CD4-positive, alpha-beta T cell (primary cell): Measurements from ENCODE around the gene GNG7. TPM values are rescaled to one million over a fixed set of nuclear protein-coding genes. Genes with fewer than 3 reads are reported as not detected.
A peak's percentile ranks its signal among the peaks of the same experiment; 100 is the strongest.

Source experiments
- ATAC-seq: fragments of 200-7000 bp; cut with Tn5 transposase; one replicate; pipeline ENCODE4 v1.10.0; 2022; ENCODE audit warnings: mild to moderate bottlenecking; ENCODE audit not compliant: poor library complexity
- CTCF ChIA-PET: fragments of 350-600 bp; sonication (Branson Sonifier 250); formaldehyde crosslinking; loops from one replicate; lab custom pipeline; 2021; ENCODE audit warnings: antibody characterized with exemption, inconsistent platforms; lab: Charles Lee
- POLR2A ChIA-PET: fragments of 350-600 bp; sonication (Branson Sonifier 250); formaldehyde crosslinking; loops from one replicate; lab custom pipeline; 2021; ENCODE audit warnings: antibody characterized with exemption, inconsistent platforms; lab: Charles Lee
- DNase-seq, 14 experiments: peaks; one replicate each; pipeline ENCODE4 v3.0.0-alpha.2; 2013 to 2020; ENCODE audit warnings: mixed read lengths in 2 of 14
- H3K27ac ChIP-seq, 2 donors: one replicate each; pipeline versions ENCODE4 v1.5.1 to v1.7.0; 2013; ENCODE audit warnings: low read length in 2 of 2, low read depth in 1 of 2, mild to moderate bottlenecking in 1 of 2
- H3K27me3 ChIP-seq, 2 experiments: 1 replicate in 1 of 2; 2 replicates in 1 of 2; pipeline versions ENCODE4 v1.6.1 to v1.7.0; 2013; ENCODE audit warnings: low read length in 2 of 2, control low read depth in 1 of 2, mild to moderate bottlenecking in 1 of 2, moderate library complexity in 1 of 2; ENCODE audit not compliant: insufficient read depth in 2 of 2, control insufficient read depth in 1 of 2
- H3K36me3 ChIP-seq: one replicate; pipeline ENCODE4 v1.6.1; 2013; ENCODE audit warnings: low read length, control low read depth; ENCODE audit not compliant: insufficient read depth
- H3K4me1 ChIP-seq: one replicate; pipeline ENCODE4 v1.6.1; 2013; ENCODE audit warnings: low read length, control low read depth; ENCODE audit not compliant: insufficient read depth
- H3K4me3 ChIP-seq: one replicate; pipeline ENCODE4 v1.5.1; 2013; ENCODE audit warnings: mild to moderate bottlenecking, low read length, moderate library complexity
- H3K9me3 ChIP-seq, 2 experiments: 1 replicate in 1 of 2; 2 replicates in 1 of 2; pipeline versions ENCODE4 v1.6.1 to v1.7.0; 2013; ENCODE audit warnings: low read length in 2 of 2, mild to moderate bottlenecking in 2 of 2, control low read depth in 1 of 2, moderate library complexity in 1 of 2; ENCODE audit not compliant: control insufficient read depth in 1 of 2, insufficient read depth in 1 of 2
- H3K27ac Mint-ChIP-seq: one replicate; pipeline ENCODE4 v1.8.0; 2020; ENCODE audit warnings: mixed read lengths
- H3K27me3 Mint-ChIP-seq: one replicate; pipeline ENCODE4 v1.8.0; 2021; ENCODE audit warnings: mixed read lengths
- H3K36me3 Mint-ChIP-seq: one replicate; pipeline ENCODE4 v1.8.0; 2021; ENCODE audit warnings: low read depth, mixed read lengths
- H3K4me1 Mint-ChIP-seq: one replicate; pipeline ENCODE4 v1.8.0; 2021; ENCODE audit warnings: low read depth, mixed read lengths
- H3K4me3 Mint-ChIP-seq: one replicate; pipeline ENCODE4 v1.8.0; 2020; ENCODE audit warnings: mild to moderate bottlenecking, mixed read lengths
- H3K9me3 Mint-ChIP-seq: one replicate; pipeline ENCODE4 v1.8.0; 2020; ENCODE audit warnings: mixed read lengths
- intact Hi-C, 2 experiments: fragments of 100-400 bp; cut with DNase I in 1 of 2; cut with micrococcal nuclease in 1 of 2; formaldehyde crosslinking; loops; one replicate each; pipeline versions ENCODE4 v1.15.1 to v1.9.0; 2023 to 2025; cut with DNase I, micrococcal nuclease
- total RNA-seq, 174 experiments: library from RNA in 2 of 174; stranded (reverse) in 2 of 174; gene quantifications; one replicate each; pipeline ENCODE4 v1.2.3 and lab custom pipeline; 2021 to 2026
- TF ChIP-seq, protein P1 (sequence below): fragments of 200-600 bp; IDR thresholded peaks from one replicate; pipeline ENCODE4 v1.8.0; 2022; ENCODE audit warnings: antibody characterized with exemption, mild to moderate bottlenecking

GNG7 gene
- total RNA-seq, 2 experiments from 2014 or later, result 5.2 to 5.7 TPM

DNA sequence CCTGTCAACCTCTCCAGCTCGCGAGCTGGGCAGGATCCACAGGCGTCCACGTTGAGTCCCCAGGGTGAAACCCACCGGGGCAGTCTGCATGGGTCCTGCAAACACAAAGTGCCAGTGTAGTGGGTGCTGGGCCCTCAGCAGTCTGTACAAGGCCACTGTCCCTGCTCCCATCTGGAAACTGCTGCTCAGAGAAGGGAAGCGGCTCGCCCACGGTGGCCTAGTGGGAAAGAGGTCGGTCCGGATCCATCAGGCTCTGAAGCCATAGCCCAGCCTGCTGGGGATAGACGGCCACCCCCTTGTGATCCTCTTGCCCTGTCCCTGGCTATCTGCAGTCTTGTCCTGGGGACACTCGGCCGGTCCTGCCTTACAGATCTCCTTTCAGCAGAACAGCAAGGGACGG is 21.3 kb upstream of the GNG7 start:
- TF ChIP-seq, protein P1, sequence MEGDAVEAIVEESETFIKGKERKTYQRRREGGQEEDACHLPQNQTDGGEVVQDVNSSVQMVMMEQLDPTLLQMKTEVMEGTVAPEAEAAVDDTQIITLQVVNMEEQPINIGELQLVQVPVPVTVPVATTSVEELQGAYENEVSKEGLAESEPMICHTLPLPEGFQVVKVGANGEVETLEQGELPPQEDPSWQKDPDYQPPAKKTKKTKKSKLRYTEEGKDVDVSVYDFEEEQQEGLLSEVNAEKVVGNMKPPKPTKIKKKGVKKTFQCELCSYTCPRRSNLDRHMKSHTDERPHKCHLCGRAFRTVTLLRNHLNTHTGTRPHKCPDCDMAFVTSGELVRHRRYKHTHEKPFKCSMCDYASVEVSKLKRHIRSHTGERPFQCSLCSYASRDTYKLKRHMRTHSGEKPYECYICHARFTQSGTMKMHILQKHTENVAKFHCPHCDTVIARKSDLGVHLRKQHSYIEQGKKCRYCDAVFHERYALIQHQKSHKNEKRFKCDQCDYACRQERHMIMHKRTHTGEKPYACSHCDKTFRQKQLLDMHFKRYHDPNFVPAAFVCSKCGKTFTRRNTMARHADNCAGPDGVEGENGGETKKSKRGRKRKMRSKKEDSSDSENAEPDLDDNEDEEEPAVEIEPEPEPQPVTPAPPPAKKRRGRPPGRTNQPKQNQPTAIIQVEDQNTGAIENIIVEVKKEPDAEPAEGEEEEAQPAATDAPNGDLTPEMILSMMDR, result no peak
- H3K4me1 Mint-ChIP-seq, result peaks cover 5% of the 10 kb centered on the region
- Histone ChIP-seq H3K4me1 (peaks cover 19% of the 10 kb centered on the region), H3K9me3 (peaks cover 0 to 30% of the 10 kb centered on the region in 2 experiments), H3K27ac (no peak overlapping the region), H3K36me3 (no peaks in the 10 kb centered on the region), H3K4me3 (no peak overlapping the region), H3K27me3 (peaks cover 46 to 49% of the 10 kb centered on the region in 2 experiments)
- intact Hi-C loops, result no loop called here
- no peaks in the 10 kb centered on the region for H3K36me3 Mint-ChIP-seq
- H3K27ac Mint-ChIP-seq, result no peak overlapping the region
- DNase-seq, result no peak
- ChIA-PET CTCF (no interaction called here), POLR2A (no interaction called here)
- no peak for ATAC-seq
- peaks cover 37% of the 10 kb centered on the region for H3K27me3 Mint-ChIP-seq
- H3K9me3 Mint-ChIP-seq, result no peaks in the 10 kb centered on the region
- no peak overlapping the region for H3K4me3 Mint-ChIP-seq

DNA sequence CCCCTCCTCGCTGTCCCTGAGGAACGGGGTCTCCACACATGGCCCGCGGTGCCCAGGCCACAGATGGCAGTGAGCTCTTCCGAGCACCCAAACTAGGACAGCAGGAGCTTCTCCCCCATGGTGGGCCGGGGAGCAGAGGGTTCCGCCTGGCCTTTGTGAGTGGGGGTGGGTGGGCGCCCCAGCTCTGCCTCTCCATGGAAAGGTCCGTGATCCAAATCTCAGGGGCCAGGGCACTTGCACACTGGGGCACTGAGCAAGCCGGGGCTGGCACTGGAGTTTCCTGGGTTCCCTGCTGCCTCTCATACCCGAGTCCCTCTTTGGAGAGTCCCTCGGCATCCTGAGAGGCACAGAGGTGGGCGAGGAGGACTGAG is 20.8 kb upstream of the GNG7 start:
- peaks cover 46 to 51% of the 10 kb centered on the region in 2 experiments for H3K27me3 ChIP-seq
- H3K36me3 Mint-ChIP-seq, result no peaks in the 10 kb centered on the region
- ChIA-PET CTCF (no interaction called here), POLR2A (no interaction called here)
- peaks cover 19% of the 10 kb centered on the region for H3K4me1 ChIP-seq
- H3K9me3 Mint-ChIP-seq, result no peaks in the 10 kb centered on the region
- no peaks in the 10 kb centered on the region for H3K36me3 ChIP-seq
- H3K27me3 Mint-ChIP-seq, result peaks cover 37% of the 10 kb centered on the region
- TF ChIP-seq, protein P1, result no peak
- intact Hi-C loops, result no loop called here
- H3K4me3 Mint-ChIP-seq, result no peak overlapping the region
- ATAC-seq (no peak), DNase-seq (no peak)
- H3K27ac Mint-ChIP-seq, result no peak overlapping the region
- H3K4me3 ChIP-seq, result no peak overlapping the region
- peaks cover 5% of the 10 kb centered on the region for H3K4me1 Mint-ChIP-seq
- peaks cover 0 to 30% of the 10 kb centered on the region in 2 experiments for H3K9me3 ChIP-seq
- H3K27ac ChIP-seq, result no peak overlapping the region

DNA sequence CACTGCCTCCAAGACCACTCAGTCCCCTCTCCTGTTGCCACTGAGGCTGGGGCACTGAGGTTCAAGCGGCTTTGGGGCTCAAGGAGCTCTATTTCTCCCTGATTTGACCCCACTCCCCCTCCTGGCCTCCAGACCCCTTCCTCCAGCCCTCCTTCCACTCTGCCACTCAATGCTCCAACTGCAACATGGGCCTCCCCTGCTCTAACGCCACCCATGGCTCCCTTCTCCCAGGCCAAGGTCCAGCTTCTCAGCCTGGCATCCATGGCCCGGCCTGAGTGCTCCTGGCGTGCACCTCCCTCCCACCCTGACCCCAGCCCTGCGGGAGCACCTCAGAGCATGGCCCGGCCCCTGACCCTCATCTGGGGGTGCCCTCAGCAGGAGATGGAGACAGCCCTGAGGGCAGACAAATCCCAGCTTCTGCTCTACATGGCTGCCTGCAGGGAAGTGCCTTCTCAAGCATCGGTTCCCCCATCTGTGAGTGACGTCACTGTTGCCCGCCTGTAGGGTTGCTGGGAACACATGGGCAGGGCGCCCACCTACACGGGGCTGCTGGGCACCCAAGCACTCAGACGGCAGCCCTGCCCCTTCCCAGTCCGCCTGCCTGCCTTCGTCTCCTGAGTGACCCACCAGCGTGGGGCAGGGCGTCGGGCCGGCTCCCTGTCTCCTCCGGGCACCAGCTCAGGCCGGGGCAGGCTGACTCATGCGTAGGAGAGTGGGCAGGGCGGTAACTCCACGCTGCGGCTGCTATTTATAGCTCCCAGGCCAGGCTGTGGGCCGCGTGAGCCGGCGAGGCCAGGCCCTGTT is 20.2 kb upstream of the GNG7 start:
- Mint-ChIP-seq H3K4me1 (peaks cover 5% of the 10 kb centered on the region), H3K27me3 (peaks cover 37% of the 10 kb centered on the region), H3K9me3 (no peaks in the 10 kb centered on the region), H3K36me3 (no peaks in the 10 kb centered on the region), H3K4me3 (no peak overlapping the region), H3K27ac (no peak overlapping the region)
- CTCF ChIA-PET, result no interaction called here
- H3K27ac ChIP-seq, result no peak overlapping the region
- H3K4me3 ChIP-seq, result no peak overlapping the region
- DNase-seq (peak in 1 of 14 experiments; percentile 31), ATAC-seq (no peak)
- H3K4me1 ChIP-seq, result peaks cover 19% of the 10 kb centered on the region
- H3K9me3 ChIP-seq, result peaks cover 0 to 32% of the 10 kb centered on the region in 2 experiments
- intact Hi-C loops, result no loop called here
- POLR2A ChIA-PET, result no interaction called here
- TF ChIP-seq, protein P1, result no peak
- no peaks in the 10 kb centered on the region for H3K36me3 ChIP-seq
- peaks cover 46 to 51% of the 10 kb centered on the region in 2 experiments for H3K27me3 ChIP-seq
